Activated CD8-positive, alpha-beta memory T cell treated with anti-CD3 and anti-CD28 coated beads, Interleukin-2, amount 10 ng/mL, durations not matched to agents 7 days and 5 days (primary cell): ENCODE measurements around the gene WNT3. TPM values are rescaled to one million over a fixed set of nuclear protein-coding genes. Genes with fewer than 3 reads are reported as not detected.
"Not testable (repeated sequence)": the region's sequence is repeated elsewhere in the genome, so short reads cannot be mapped to it uniquely, and the experiment has no call there.

Experiments used
- ATAC-seq: fragments of 150-1000 bp; cut with Tn5 transposase; one replicate; pipeline ENCODE4 v1.10.0; 2021; ENCODE audit warnings: moderate library complexity
- CTCF ChIA-PET: fragments of 350-600 bp; sonication (Branson Sonifier 250); formaldehyde crosslinking; loops from one replicate; lab custom pipeline; 2021; ENCODE audit warnings: antibody characterized with exemption; lab: Charles Lee
- DNase-seq: peaks from one replicate; pipeline ENCODE4 v3.0.0-alpha.2; 2020
- H3K27ac Mint-ChIP-seq: one replicate; pipeline ENCODE4 v1.8.0; 2021; ENCODE audit warnings: mild to moderate bottlenecking, mixed read lengths
- H3K27me3 Mint-ChIP-seq: one replicate; pipeline ENCODE4 v1.8.0; 2021; ENCODE audit warnings: mixed read lengths
- H3K36me3 Mint-ChIP-seq: one replicate; pipeline ENCODE4 v1.8.0; 2021; ENCODE audit warnings: mild to moderate bottlenecking, mixed read lengths
- H3K4me1 Mint-ChIP-seq: one replicate; pipeline ENCODE4 v1.8.0; 2021; ENCODE audit warnings: mixed read lengths
- H3K4me3 Mint-ChIP-seq: one replicate; pipeline ENCODE4 v1.8.0; 2021; ENCODE audit warnings: mild to moderate bottlenecking, moderate library complexity, mixed read lengths
- H3K9me3 Mint-ChIP-seq: one replicate; pipeline ENCODE4 v1.8.0; 2022; ENCODE audit warnings: low read depth, mixed read lengths
- total RNA-seq, 2 experiments: library from RNA; stranded (reverse); gene quantifications; one replicate each; pipeline ENCODE4 v1.2.3, GENCODE V29; 2021

WNT3 gene
- total RNA-seq, 2 experiments from 2014 or later: not detected

- H3K4me3 Mint-ChIP-seq: no peak overlapping the region
- H3K4me1 Mint-ChIP-seq: no peaks in the 10 kb centered on the region
- H3K27me3 Mint-ChIP-seq: peaks cover 14% of the 10 kb centered on the region
- DNase-seq (no peak), ATAC-seq (no peak)
- CTCF ChIA-PET: no interaction called here
- no peaks in the 10 kb centered on the region for H3K9me3 Mint-ChIP-seq
- H3K27ac Mint-ChIP-seq: no peak overlapping the region
- no peaks in the 10 kb centered on the region for H3K36me3 Mint-ChIP-seq
Observed at GRCh38 chr17:46796956-46797530, 21.4 kb downstream of the WNT3 start.

- Mint-ChIP-seq H3K27ac (no peak overlapping the region), H3K36me3 (no peaks in the 10 kb centered on the region), H3K27me3 (peaks cover 18% of the 10 kb centered on the region), H3K4me3 (no peak overlapping the region), H3K9me3 (no peaks in the 10 kb centered on the region), H3K4me1 (no peaks in the 10 kb centered on the region)
- CTCF ChIA-PET: no interaction called here
- ATAC-seq: no peak
- DNase-seq: no peak
Observed at GRCh38 chr17:46796524-46796923, 22.0 kb downstream of the WNT3 start.

GRCh38 chr17:46796084-46796483 is 22.4 kb downstream of the WNT3 start:
- CTCF ChIA-PET: no interaction called here
- no peak overlapping the region for H3K4me3 Mint-ChIP-seq
- H3K27me3 Mint-ChIP-seq: peaks cover 20% of the 10 kb centered on the region
- H3K9me3 Mint-ChIP-seq: no peaks in the 10 kb centered on the region
- DNase-seq (no peak), ATAC-seq (no peak)
- H3K36me3 Mint-ChIP-seq: no peaks in the 10 kb centered on the region
- no peak overlapping the region for H3K27ac Mint-ChIP-seq
- H3K4me1 Mint-ChIP-seq: no peaks in the 10 kb centered on the region

- CTCF ChIA-PET: no interaction called here
- Mint-ChIP-seq H3K4me3 (no peak overlapping the region), H3K9me3 (no peaks in the 10 kb centered on the region)
Observed at GRCh38 chr17:46795379-46795952, 23.0 kb downstream of the WNT3 start.

GRCh38 chr17:46794318-46794717 is 24.2 kb downstream of the WNT3 start:
- DNase-seq (no peak), ATAC-seq (no peak)
- Mint-ChIP-seq H3K27ac (no peak overlapping the region), H3K9me3 (no peaks in the 10 kb centered on the region), H3K36me3 (no peaks in the 10 kb centered on the region), H3K4me1 (peaks cover 1% of the 10 kb centered on the region), H3K4me3 (no peak overlapping the region), H3K27me3 (peaks cover 30% of the 10 kb centered on the region)
- CTCF ChIA-PET: interaction anchor here (1.2 kb wide), 1 partner anchor 41 kb away, joined by 3 read pairs; no protein-coding TSS in a partner anchor

More at GRCh38 chr17:46795379-46795952, 23.0 kb downstream of the WNT3 start:
- Mint-ChIP-seq H3K36me3 (no peaks in the 10 kb centered on the region), H3K27ac (no peak overlapping the region), H3K4me1 (peaks cover 1% of the 10 kb centered on the region), H3K27me3 (peaks cover 27% of the 10 kb centered on the region)
- no peak for DNase-seq
- ATAC-seq: no peak

- no peaks in the 10 kb centered on the region for H3K9me3 Mint-ChIP-seq
- H3K4me3 Mint-ChIP-seq: no peak overlapping the region
- no peak overlapping the region for H3K27ac Mint-ChIP-seq
- H3K4me1 Mint-ChIP-seq: peaks cover 1% of the 10 kb centered on the region
- ATAC-seq (no peak), DNase-seq (no peak)
- peaks cover 32% of the 10 kb centered on the region for H3K27me3 Mint-ChIP-seq
- no peaks in the 10 kb centered on the region for H3K36me3 Mint-ChIP-seq
- CTCF ChIA-PET: interaction anchor here (1.2 kb wide), 1 partner anchor 42 kb away, joined by 3 read pairs; no protein-coding TSS in a partner anchor
Observed at GRCh38 chr17:46793541-46793940, 25.0 kb downstream of the WNT3 start.

GRCh38 chr17:46793023-46793422 is 25.5 kb downstream of the WNT3 start:
- CTCF ChIA-PET, ATAC-seq: not testable (repeated sequence)

GRCh38 chr17:46792071-46792470 is 26.4 kb downstream of the WNT3 start:
- Mint-ChIP-seq H3K4me1 (peaks cover 1% of the 10 kb centered on the region), H3K9me3 (no peaks in the 10 kb centered on the region), H3K4me3 (no peak overlapping the region), H3K36me3 (no peaks in the 10 kb centered on the region), H3K27me3 (peaks cover 30% of the 10 kb centered on the region), H3K27ac (no peak overlapping the region)
- no peak for ATAC-seq
- CTCF ChIA-PET: no interaction called here
- no peak for DNase-seq

More at GRCh38 chr17:46793023-46793422, 25.5 kb downstream of the WNT3 start:
- not testable (repeated sequence) for H3K9me3 Mint-ChIP-seq, H3K27ac Mint-ChIP-seq, DNase-seq, H3K4me3 Mint-ChIP-seq, H3K36me3 Mint-ChIP-seq, H3K4me1 Mint-ChIP-seq
- peaks cover 32% of the 10 kb centered on the region for H3K27me3 Mint-ChIP-seq

- Mint-ChIP-seq H3K4me3 (no peak overlapping the region), H3K27ac (no peak overlapping the region), H3K27me3 (peaks cover 29% of the 10 kb centered on the region), H3K36me3 (no peaks in the 10 kb centered on the region), H3K4me1 (peaks cover 1% of the 10 kb centered on the region), H3K9me3 (no peaks in the 10 kb centered on the region)
- ATAC-seq (no peak), DNase-seq (no peak)
- CTCF ChIA-PET: no interaction called here
Observed at GRCh38 chr17:46791531-46791930, 27.0 kb downstream of the WNT3 start.

GRCh38 chr17:46790216-46790615 is 28.3 kb downstream of the WNT3 start:
- DNase-seq (no peak), ATAC-seq (no peak)
- peaks cover 1% of the 10 kb centered on the region for H3K4me1 Mint-ChIP-seq
- no peaks in the 10 kb centered on the region for H3K9me3 Mint-ChIP-seq
- no peak overlapping the region for H3K4me3 Mint-ChIP-seq
- CTCF ChIA-PET: no interaction called here
- H3K36me3 Mint-ChIP-seq: no peaks in the 10 kb centered on the region
- peaks cover 24% of the 10 kb centered on the region for H3K27me3 Mint-ChIP-seq
- H3K27ac Mint-ChIP-seq: no peak overlapping the region

GRCh38 chr17:46789610-46790009 is 28.9 kb downstream of the WNT3 start:
- Mint-ChIP-seq H3K4me3 (no peak overlapping the region), H3K27ac (no peak overlapping the region), H3K4me1 (peaks cover 1% of the 10 kb centered on the region), H3K36me3 (no peaks in the 10 kb centered on the region), H3K9me3 (no peaks in the 10 kb centered on the region), H3K27me3 (peaks cover 22% of the 10 kb centered on the region)
- no peak for ATAC-seq
- DNase-seq: no peak
- CTCF ChIA-PET: no interaction called here

- ATAC-seq: no peak
Observed at GRCh38 chr17:46788796-46789195, 29.7 kb downstream of the WNT3 start.

GRCh38 chr17:46788300-46788699 is 30.2 kb downstream of the WNT3 start:
- Mint-ChIP-seq H3K9me3 (no peaks in the 10 kb centered on the region), H3K36me3 (no peaks in the 10 kb centered on the region), H3K27ac (no peak overlapping the region), H3K27me3 (peaks cover 20% of the 10 kb centered on the region), H3K4me1 (peaks cover 1% of the 10 kb centered on the region), H3K4me3 (no peak overlapping the region)
- ATAC-seq (no peak), DNase-seq (no peak)
- CTCF ChIA-PET: no interaction called here

More at GRCh38 chr17:46788796-46789195, 29.7 kb downstream of the WNT3 start:
- no peak overlapping the region for H3K4me3 Mint-ChIP-seq
- H3K4me1 Mint-ChIP-seq: peaks cover 1% of the 10 kb centered on the region
- no peak overlapping the region for H3K27ac Mint-ChIP-seq
- no peaks in the 10 kb centered on the region for H3K36me3 Mint-ChIP-seq
- no peak for DNase-seq
- H3K9me3 Mint-ChIP-seq: no peaks in the 10 kb centered on the region
- peaks cover 22% of the 10 kb centered on the region for H3K27me3 Mint-ChIP-seq
- CTCF ChIA-PET: no interaction called here

GRCh38 chr17:46787478-46787877 is 31.0 kb downstream of the WNT3 start:
- no peak for ATAC-seq
- Mint-ChIP-seq H3K4me3 (no peak overlapping the region), H3K27ac (no peak overlapping the region), H3K4me1 (peaks cover 1% of the 10 kb centered on the region), H3K36me3 (no peaks in the 10 kb centered on the region), H3K9me3 (no peaks in the 10 kb centered on the region), H3K27me3 (peaks cover 20% of the 10 kb centered on the region)
- DNase-seq: no peak
- CTCF ChIA-PET: no interaction called here
